Astrocyte (in vitro differentiated cells and primary cell): ENCODE data around the gene KDM3B.

ENCODE experiments used
- EZH2 ChIP-seq: IDR thresholded peaks from 2 replicates; pipeline ENCODE4 v1.6.1; 2012; ENCODE audit warnings: mild to moderate bottlenecking, low read length, inconsistent platforms; ENCODE audit not compliant: insufficient read depth
- TF ChIP-seq, protein P1 (sequence below): IDR thresholded peaks from 2 replicates; pipeline ENCODE4 v1.5.1; 2011; ENCODE audit warnings: low read depth, mild to moderate bottlenecking, inconsistent platforms, low read length, moderate library complexity; ENCODE audit not compliant: insufficient read depth

DNA sequence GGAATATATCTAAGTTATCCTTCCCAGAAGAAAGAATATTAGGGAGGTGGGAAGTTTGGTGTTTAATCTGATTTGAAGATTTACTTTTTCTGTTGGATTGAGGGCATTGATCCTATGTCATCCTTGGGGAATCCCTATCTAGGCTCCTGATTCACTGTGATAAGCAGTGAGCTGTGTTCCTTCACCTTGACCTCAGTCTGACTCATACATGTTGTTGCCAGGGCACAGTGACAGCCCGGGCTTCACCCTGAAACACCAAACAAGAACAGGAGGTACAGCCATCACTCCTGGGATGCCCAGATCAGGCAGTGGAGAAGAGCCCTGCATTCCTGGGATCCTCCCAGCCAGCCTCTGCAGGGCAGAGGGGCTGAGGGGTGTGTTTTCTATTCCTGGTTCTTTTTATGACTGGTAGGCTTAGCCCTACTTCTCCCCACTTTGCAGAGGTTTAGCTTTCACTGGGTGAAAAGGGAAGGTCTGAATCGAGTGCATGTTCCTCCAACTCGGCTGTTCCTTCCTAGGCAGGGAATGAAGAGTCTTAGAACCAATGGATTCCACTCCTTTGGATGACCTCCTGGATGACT, 17.5 kb upstream of the KDM3B start:
- TF ChIP-seq, protein P1, sequence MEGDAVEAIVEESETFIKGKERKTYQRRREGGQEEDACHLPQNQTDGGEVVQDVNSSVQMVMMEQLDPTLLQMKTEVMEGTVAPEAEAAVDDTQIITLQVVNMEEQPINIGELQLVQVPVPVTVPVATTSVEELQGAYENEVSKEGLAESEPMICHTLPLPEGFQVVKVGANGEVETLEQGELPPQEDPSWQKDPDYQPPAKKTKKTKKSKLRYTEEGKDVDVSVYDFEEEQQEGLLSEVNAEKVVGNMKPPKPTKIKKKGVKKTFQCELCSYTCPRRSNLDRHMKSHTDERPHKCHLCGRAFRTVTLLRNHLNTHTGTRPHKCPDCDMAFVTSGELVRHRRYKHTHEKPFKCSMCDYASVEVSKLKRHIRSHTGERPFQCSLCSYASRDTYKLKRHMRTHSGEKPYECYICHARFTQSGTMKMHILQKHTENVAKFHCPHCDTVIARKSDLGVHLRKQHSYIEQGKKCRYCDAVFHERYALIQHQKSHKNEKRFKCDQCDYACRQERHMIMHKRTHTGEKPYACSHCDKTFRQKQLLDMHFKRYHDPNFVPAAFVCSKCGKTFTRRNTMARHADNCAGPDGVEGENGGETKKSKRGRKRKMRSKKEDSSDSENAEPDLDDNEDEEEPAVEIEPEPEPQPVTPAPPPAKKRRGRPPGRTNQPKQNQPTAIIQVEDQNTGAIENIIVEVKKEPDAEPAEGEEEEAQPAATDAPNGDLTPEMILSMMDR = no peak
- no peak for TF ChIP-seq EZH2
